ENCODE results near the gene SSR1.

- TF ChIP-seq CTCF (IDR thresholded peaks at IDR 0.05) (no peak), POLR2A (IDR thresholded peaks at IDR 0.05) (no peak)
Measured at GRCh38 chr6:7271205-7271534, 41.8 kb downstream of the SSR1 start.

All from right lobe of liver (tissue), 4 donors.